HG03108 (cell line): Measurements from ENCODE around the gene POMC.
"Not testable (repeated sequence)": the region's sequence is repeated elsewhere in the genome, so short reads cannot be mapped to it uniquely, and the experiment has no call there.

Experiments
- ATAC-seq: cut with Tn5 transposase; IDR thresholded peaks from one replicate; pipeline ENCODE4 v1.9.1; 2021; ENCODE audit warnings: moderate library complexity; ENCODE audit not compliant: unreplicated experiment

Gene POMC

GRCh38 chr2:25177211-25177611, 8.8 kb upstream of the POMC start:
- no peak for ATAC-seq

GRCh38 chr2:25176541-25177181, 8.3 kb upstream of the POMC start:
- no peak for ATAC-seq

- ATAC-seq: no peak
Measured at GRCh38 chr2:25176138-25176537, 7.8 kb upstream of the POMC start.

- no peak for ATAC-seq
Measured at GRCh38 chr2:25174192-25174861, 5.9 kb upstream of the POMC start.

GRCh38 chr2:25173719-25174118, 5.3 kb upstream of the POMC start:
- no peak for ATAC-seq

GRCh38 chr2:25170888-25171287, 2.5 kb upstream of the POMC start:
- no peak for ATAC-seq

- no peak for ATAC-seq
Measured at GRCh38 chr2:25169073-25169470, 692 bp upstream of the POMC start.

- ATAC-seq: peak; percentile 91
Measured at GRCh38 chr2:25165992-25166875, 2.1 kb downstream of the POMC start.

GRCh38 chr2:25164561-25164960, 3.8 kb downstream of the POMC start:
- ATAC-seq: no peak

GRCh38 chr2:25162061-25162460, 6.3 kb downstream of the POMC start:
- not testable (repeated sequence) for ATAC-seq

GRCh38 chr2:25161055-25161781, 7.2 kb downstream of the POMC start:
- no peak for ATAC-seq

- ATAC-seq: no peak
Measured at GRCh38 chr2:25160376-25160775, 8.0 kb downstream of the POMC start.

GRCh38 chr2:25159949-25160348, 8.4 kb downstream of the POMC start:
- no peak for ATAC-seq

GRCh38 chr2:25158096-25158852, 10.1 kb downstream of the POMC start:
- ATAC-seq: no peak

- no peak for ATAC-seq
Measured at GRCh38 chr2:25155401-25155800, 13.0 kb downstream of the POMC start.

- no peak for ATAC-seq
Measured at GRCh38 chr2:25151718-25152117, 16.7 kb downstream of the POMC start.

- not testable (repeated sequence) for ATAC-seq
Measured at GRCh38 chr2:25150993-25151392, 17.4 kb downstream of the POMC start.

GRCh38 chr2:25149646-25150045, 18.7 kb downstream of the POMC start:
- no peak for ATAC-seq

GRCh38 chr2:25146896-25147295, 21.5 kb downstream of the POMC start:
- ATAC-seq: no peak

GRCh38 chr2:25145803-25146202, 22.6 kb downstream of the POMC start:
- ATAC-seq: no peak
